OCI-LY1 (cell line): ENCODE measurements around the gene MYBPC3.

Experiments
- CTCF ChIP-seq: fragments of 200-600 bp; sonication (generic), shearing (Covaris generic); IDR thresholded peaks from 2 replicates; pipeline ENCODE4 v1.5.1; 2017; ENCODE audit warnings: mild to moderate bottlenecking, antibody characterized with exemption, low read length, moderate library complexity, mixed read lengths
- EZH2 ChIP-seq: fragments of 200-600 bp; sonication (generic), shearing (Covaris generic); IDR thresholded peaks from 2 replicates; pipeline ENCODE4 v1.8.0; 2017; ENCODE audit warnings: borderline replicate concordance, mixed run types, mild to moderate bottlenecking, antibody characterized with exemption, low read length, moderate library complexity, mixed read lengths

GRCh38 chr11:47356129-47356997 lies 3.9 kb upstream of the MYBPC3 start:
- TF ChIP-seq CTCF = no peak
- TF ChIP-seq EZH2 = no peak
